Stimulated activated CD8-positive, alpha-beta memory T cell treated with anti-CD3 and anti-CD28 coated beads, Interleukin-4, amount 100 ng/mL, for 48 hours (primary cell): ENCODE data around the gene SAE1.

Source experiments
- DNase-seq: peaks from one replicate; pipeline ENCODE4 v3.0.0-alpha.2; 2020

Gene SAE1

GRCh38 chr19:47225746-47226425 lies 95.3 kb downstream of the SAE1 start:
- DNase-seq, result peak; percentile 89

- peak; percentile 76 for DNase-seq
Measured at GRCh38 chr19:47226426-47227351, 96.1 kb downstream of the SAE1 start.

GRCh38 chr19:47227352-47228167 lies 96.9 kb downstream of the SAE1 start:
- peak; percentile 69 for DNase-seq

GRCh38 chr19:47228168-47228936 lies 97.7 kb downstream of the SAE1 start:
- DNase-seq, result peak; percentile 65

- DNase-seq, result no peak
Measured at GRCh38 chr19:47228937-47229675, 98.5 kb downstream of the SAE1 start.

- peak; percentile 48 for DNase-seq
Measured at GRCh38 chr19:47229676-47230053, 99.0 kb downstream of the SAE1 start.

GRCh38 chr19:47230054-47230920 lies 99.7 kb downstream of the SAE1 start:
- DNase-seq, result peak; percentile 89

GRCh38 chr19:47230921-47231214 lies 100.2 kb downstream of the SAE1 start, which contains the start of gene BBC3:
BBC3 (minus strand) TSS chr19:47231199; CDS start chr19:47228431, 2,768 bp downstream.
- no peak for DNase-seq

GRCh38 chr19:47231215-47232054 lies 100.8 kb downstream of the SAE1 start:
- peak; percentile 91 for DNase-seq

GRCh38 chr19:47232422-47233211 lies 102.0 kb downstream of the SAE1 start:
- no peak for DNase-seq

- DNase-seq, result no peak
Measured at GRCh38 chr19:47236072-47236675, 105.5 kb downstream of the SAE1 start.

GRCh38 chr19:47239152-47239551 lies 108.5 kb downstream of the SAE1 start:
- no peak for DNase-seq

- DNase-seq, result peak; percentile 69
Measured at GRCh38 chr19:47239610-47240296, 109.1 kb downstream of the SAE1 start.

- no peak for DNase-seq
Measured at GRCh38 chr19:47240556-47240955, 109.9 kb downstream of the SAE1 start.

- peak; percentile 86 for DNase-seq
Measured at GRCh38 chr19:47240996-47241918, 110.6 kb downstream of the SAE1 start.

- DNase-seq, result no peak
Measured at GRCh38 chr19:47241919-47242577, 111.4 kb downstream of the SAE1 start.
